Measurements from ENCODE around the gene OGFOD3. TPM values are rescaled to one million over a fixed set of nuclear protein-coding genes. Genes with fewer than 3 reads are reported as not detected.
A peak's percentile ranks its signal among the peaks of the same experiment; 100 is the strongest.

Gene OGFOD3
- total and polyA plus RNA-seq, 9 of the 15 experiments (the other 6 are each of a cell fraction or from before 2014, with no cell fraction given) = 0.69 to 44.7 (median 18.9) TPM

DNA sequence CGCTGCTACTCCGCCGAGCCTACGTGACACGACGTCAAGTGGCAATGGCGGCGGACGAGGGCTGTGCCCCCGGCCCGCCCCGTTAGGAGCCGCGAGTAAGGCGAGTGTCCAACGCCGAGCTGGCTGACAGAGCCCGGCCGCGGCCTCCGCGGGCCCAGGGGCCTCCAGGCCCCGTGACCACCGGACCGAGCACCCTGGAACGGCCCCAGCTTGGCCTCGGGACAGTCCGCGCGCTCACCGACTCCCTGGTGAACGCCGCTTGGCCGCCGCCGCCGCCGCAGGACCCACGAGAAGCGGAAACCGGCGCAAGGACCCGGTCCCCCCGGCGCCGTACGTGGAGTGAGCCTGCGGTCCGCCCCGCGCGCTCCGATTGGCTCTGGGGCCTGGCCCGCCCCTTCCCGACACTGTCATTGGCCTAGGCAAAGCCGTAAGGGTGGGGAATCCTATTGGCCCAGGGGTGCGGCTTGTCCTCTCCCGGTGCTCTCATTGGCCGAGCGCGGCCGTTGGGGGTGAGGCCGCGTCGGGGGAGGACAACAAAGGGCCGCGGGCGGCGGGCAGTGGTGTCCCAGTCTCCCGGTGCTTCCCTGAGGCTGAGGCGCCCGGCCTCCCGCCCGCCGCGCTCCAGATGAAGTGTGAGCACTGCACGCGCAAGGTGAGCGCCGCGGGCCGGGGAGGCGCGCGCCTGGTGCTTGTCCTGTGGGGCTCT lies 39.9 kb upstream of the OGFOD3 start, which contains the start of gene NARF (continued):
- 0 out of 2 replicates have a peak, but pooled peaks have one; percentile 4 for TF ChIP-seq SMC3 (conservative IDR thresholded peaks at IDR 0.05; ENCODE audit: insufficient read depth, low read depth, low read length)
- TF ChIP-seq FOXP1 (CRISPR knock-in tag; IDR thresholded peaks at IDR 0.05) = peak; percentile 63; the same call in 1 of the 2 replicates
- TF ChIP-seq, protein P1, sequence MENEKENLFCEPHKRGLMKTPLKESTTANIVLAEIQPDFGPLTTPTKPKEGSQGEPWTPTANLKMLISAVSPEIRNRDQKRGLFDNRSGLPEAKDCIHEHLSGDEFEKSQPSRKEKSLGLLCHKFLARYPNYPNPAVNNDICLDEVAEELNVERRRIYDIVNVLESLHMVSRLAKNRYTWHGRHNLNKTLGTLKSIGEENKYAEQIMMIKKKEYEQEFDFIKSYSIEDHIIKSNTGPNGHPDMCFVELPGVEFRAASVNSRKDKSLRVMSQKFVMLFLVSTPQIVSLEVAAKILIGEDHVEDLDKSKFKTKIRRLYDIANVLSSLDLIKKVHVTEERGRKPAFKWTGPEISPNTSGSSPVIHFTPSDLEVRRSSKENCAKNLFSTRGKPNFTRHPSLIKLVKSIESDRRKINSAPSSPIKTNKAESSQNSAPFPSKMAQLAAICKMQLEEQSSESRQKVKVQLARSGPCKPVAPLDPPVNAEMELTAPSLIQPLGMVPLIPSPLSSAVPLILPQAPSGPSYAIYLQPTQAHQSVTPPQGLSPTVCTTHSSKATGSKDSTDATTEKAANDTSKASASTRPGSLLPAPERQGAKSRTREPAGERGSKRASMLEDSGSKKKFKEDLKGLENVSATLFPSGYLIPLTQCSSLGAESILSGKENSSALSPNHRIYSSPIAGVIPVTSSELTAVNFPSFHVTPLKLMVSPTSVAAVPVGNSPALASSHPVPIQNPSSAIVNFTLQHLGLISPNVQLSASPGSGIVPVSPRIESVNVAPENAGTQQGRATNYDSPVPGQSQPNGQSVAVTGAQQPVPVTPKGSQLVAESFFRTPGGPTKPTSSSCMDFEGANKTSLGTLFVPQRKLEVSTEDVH (IDR thresholded peaks at IDR 0.05; ENCODE audit: low read depth, partially characterized antibody) = no peak
- TF ChIP-seq, protein P2, sequence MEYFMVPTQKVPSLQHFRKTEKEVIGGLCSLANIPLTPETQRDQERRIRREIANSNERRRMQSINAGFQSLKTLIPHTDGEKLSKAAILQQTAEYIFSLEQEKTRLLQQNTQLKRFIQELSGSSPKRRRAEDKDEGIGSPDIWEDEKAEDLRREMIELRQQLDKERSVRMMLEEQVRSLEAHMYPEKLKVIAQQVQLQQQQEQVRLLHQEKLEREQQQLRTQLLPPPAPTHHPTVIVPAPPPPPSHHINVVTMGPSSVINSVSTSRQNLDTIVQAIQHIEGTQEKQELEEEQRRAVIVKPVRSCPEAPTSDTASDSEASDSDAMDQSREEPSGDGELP (CRISPR knock-in tag; IDR thresholded peaks at IDR 0.05; ENCODE audit: borderline replicate concordance) = peak; percentile 66
- TF ChIP-seq, protein P3, sequence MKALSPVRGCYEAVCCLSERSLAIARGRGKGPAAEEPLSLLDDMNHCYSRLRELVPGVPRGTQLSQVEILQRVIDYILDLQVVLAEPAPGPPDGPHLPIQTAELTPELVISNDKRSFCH (CRISPR knock-in tag; IDR thresholded peaks at IDR 0.05) = no peak
- TF ChIP-seq, protein P3 (tag; IDR thresholded peaks at IDR 0.05) = peak; percentile 84; the same call in 1 of the 2 replicates
- 0 out of 4 replicates have a peak, but pooled peaks of 1 of the 2 experiments have one; percentile 14 for TF ChIP-seq FOXA3 (CRISPR knock-in tag; conservative IDR thresholded peaks at IDR 0.05 in 1 of 2, IDR thresholded peaks at IDR 0.05 in 1 of 2)
- no peak for TF ChIP-seq ZNF124 (CRISPR knock-in tag; IDR thresholded peaks at IDR 0.05)
- TF ChIP-seq, protein P4, sequence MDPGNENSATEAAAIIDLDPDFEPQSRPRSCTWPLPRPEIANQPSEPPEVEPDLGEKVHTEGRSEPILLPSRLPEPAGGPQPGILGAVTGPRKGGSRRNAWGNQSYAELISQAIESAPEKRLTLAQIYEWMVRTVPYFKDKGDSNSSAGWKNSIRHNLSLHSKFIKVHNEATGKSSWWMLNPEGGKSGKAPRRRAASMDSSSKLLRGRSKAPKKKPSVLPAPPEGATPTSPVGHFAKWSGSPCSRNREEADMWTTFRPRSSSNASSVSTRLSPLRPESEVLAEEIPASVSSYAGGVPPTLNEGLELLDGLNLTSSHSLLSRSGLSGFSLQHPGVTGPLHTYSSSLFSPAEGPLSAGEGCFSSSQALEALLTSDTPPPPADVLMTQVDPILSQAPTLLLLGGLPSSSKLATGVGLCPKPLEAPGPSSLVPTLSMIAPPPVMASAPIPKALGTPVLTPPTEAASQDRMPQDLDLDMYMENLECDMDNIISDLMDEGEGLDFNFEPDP (CRISPR knock-in tag; IDR thresholded peaks at IDR 0.05) = no peak
- no peak for TF ChIP-seq TEAD2 (tag; IDR thresholded peaks at IDR 0.05)
- TF ChIP-seq, protein P5, sequence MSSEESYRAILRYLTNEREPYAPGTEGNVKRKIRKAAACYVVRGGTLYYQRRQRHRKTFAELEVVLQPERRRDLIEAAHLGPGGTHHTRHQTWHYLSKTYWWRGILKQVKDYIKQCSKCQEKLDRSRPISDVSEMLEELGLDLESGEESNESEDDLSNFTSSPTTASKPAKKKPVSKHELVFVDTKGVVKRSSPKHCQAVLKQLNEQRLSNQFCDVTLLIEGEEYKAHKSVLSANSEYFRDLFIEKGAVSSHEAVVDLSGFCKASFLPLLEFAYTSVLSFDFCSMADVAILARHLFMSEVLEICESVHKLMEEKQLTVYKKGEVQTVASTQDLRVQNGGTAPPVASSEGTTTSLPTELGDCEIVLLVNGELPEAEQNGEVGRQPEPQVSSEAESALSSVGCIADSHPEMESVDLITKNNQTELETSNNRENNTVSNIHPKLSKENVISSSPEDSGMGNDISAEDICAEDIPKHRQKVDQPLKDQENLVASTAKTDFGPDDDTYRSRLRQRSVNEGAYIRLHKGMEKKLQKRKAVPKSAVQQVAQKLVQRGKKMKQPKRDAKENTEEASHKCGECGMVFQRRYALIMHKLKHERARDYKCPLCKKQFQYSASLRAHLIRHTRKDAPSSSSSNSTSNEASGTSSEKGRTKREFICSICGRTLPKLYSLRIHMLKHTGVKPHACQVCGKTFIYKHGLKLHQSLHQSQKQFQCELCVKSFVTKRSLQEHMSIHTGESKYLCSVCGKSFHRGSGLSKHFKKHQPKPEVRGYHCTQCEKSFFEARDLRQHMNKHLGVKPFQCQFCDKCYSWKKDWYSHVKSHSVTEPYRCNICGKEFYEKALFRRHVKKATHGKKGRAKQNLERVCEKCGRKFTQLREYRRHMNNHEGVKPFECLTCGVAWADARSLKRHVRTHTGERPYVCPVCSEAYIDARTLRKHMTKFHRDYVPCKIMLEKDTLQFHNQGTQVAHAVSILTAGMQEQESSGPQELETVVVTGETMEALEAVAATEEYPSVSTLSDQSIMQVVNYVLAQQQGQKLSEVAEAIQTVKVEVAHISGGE (CRISPR knock-in tag; IDR thresholded peaks at IDR 0.05) = peak in 1 of 3 experiments; percentile 88; a peak in 2 of 6 replicates
